Transverse colon (tissue), 4 donors: ENCODE results near the gene TOMM40.

Experiments
- CTCF ChIP-seq, 5 experiments: fragments of 200-600 bp in 3 of 5; fragments of 450-650 bp in 2 of 5; sonication (generic) in 3 of 5; IDR thresholded peaks; 1 replicate in 2 of 5; 2 replicates in 3 of 5; pipeline ENCODE4 v1.5.1; 2016 to 2017; ENCODE audit warnings: antibody characterized with exemption in 5 of 5, inconsistent platforms in 3 of 5, mild to moderate bottlenecking in 2 of 5, moderate library complexity in 1 of 5
- EP300 ChIP-seq: sonication (generic); formaldehyde crosslinking; IDR thresholded peaks from one replicate; pipeline ENCODE4 v1.6.1; 2017; ENCODE audit warnings: antibody characterized with exemption, low read depth
- POLR2A ChIP-seq: fragments of 450-650 bp; IDR thresholded peaks from one replicate; pipeline ENCODE4 v1.6.1; 2016; ENCODE audit warnings: antibody characterized with exemption, mild to moderate bottlenecking, moderate library complexity
- POLR2AphosphoS5 ChIP-seq, 3 donors: sonication (generic); formaldehyde crosslinking; IDR thresholded peaks; one replicate each; pipeline ENCODE4 v1.6.1; 2016; ENCODE audit warnings: antibody characterized with exemption in 3 of 3

- no peak for TF ChIP-seq POLR2AphosphoS5 (IDR thresholded peaks at IDR 0.05)
- TF ChIP-seq CTCF (IDR thresholded peaks at IDR 0.05) = no peak
- TF ChIP-seq POLR2A = no peak
- TF ChIP-seq EP300 = no peak
These were observed 6.5 kb upstream of the TOMM40 start for GRCh38 chr19:44884566-44884965.
